ENCODE measurements around the gene GUCY1A2.

- TF ChIP-seq POLR2A (IDR thresholded peaks at IDR 0.05; ENCODE audit: borderline replicate concordance, extremely low read depth, insufficient read depth, insufficient read length) (no peak), RAD21 (IDR thresholded peaks at IDR 0.05; ENCODE audit: low read depth) (no peak)
These were observed 31.8 kb upstream of the GUCY1A2 start for GRCh38 chr11:107050121-107050520.
